ENCODE measurements around the gene TTLL10. TPM values are rescaled to one million over a fixed set of nuclear protein-coding genes. Genes with fewer than 3 reads are reported as not detected.

TTLL10 gene
- total RNA-seq, 1 experiment from 2014 or later = 0.68 TPM

DNA sequence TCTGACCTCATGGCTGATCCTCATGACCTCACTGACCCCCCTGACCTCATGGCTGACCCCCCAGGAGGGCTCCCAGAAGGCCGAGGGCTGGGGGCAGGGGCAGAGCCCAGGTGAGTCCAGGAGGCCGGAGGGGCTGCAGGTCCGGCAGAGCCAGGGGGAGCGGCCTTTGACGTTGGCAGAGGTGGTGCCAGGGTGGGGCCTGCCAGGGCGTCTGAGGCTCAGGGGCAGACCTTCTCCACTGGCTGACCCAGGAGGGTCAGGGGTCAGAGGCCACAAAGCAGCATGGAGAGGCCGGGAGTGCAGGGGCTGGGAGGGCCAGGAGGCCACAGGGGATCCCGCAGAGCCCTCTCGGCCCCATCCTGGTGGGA, 28.1 kb upstream of the TTLL10 start:
- Mint-ChIP-seq H3K36me3 (ENCODE audit: insufficient read depth in 1 of 3, low read depth in 3 of 3) (no peaks in the 10 kb centered on the region), H3K9me3 (no peaks in the 10 kb centered on the region; a peak in 1 of 5 replicates), H3K4me3 (no peak overlapping the region), H3K27me3 (ENCODE audit: low read depth) (peaks cover 7% of the 10 kb centered on the region), H3K4me1 (peaks cover 6 to 19% of the 10 kb centered on the region in 2 experiments), H3K27ac (no peak overlapping the region)
- H3K79me2 ChIP-seq (ENCODE audit: insufficient read depth, low read length) = no peaks in the 10 kb centered on the region
- no peak overlapping the region; the same call in 1 of the 2 replicates for H3K4ac ChIP-seq (ENCODE audit: low read depth, low read length)
- no peak overlapping the region for H3K14ac ChIP-seq (ENCODE audit: insufficient read depth, low read length)
- no peaks in the 10 kb centered on the region for H3K23me2 ChIP-seq (ENCODE audit: insufficient read length, low read depth, low read length, poor library complexity, severe bottlenecking)
- TF ChIP-seq, protein P1, sequence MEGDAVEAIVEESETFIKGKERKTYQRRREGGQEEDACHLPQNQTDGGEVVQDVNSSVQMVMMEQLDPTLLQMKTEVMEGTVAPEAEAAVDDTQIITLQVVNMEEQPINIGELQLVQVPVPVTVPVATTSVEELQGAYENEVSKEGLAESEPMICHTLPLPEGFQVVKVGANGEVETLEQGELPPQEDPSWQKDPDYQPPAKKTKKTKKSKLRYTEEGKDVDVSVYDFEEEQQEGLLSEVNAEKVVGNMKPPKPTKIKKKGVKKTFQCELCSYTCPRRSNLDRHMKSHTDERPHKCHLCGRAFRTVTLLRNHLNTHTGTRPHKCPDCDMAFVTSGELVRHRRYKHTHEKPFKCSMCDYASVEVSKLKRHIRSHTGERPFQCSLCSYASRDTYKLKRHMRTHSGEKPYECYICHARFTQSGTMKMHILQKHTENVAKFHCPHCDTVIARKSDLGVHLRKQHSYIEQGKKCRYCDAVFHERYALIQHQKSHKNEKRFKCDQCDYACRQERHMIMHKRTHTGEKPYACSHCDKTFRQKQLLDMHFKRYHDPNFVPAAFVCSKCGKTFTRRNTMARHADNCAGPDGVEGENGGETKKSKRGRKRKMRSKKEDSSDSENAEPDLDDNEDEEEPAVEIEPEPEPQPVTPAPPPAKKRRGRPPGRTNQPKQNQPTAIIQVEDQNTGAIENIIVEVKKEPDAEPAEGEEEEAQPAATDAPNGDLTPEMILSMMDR (conservative IDR thresholded peaks at IDR 0.05) = no peak
- no peak overlapping the region for H2BK5ac ChIP-seq (ENCODE audit: insufficient read length, low read length)
- no peaks in the 10 kb centered on the region for H3K4me1 ChIP-seq (ENCODE audit: insufficient read depth, low read length)
- no peak overlapping the region for H2AK5ac ChIP-seq (ENCODE audit: insufficient read length, low read length)
- no peaks in the 10 kb centered on the region for H3K27me3 ChIP-seq (ENCODE audit: insufficient read depth, low read length)
- no peak overlapping the region for H2AFZ ChIP-seq (ENCODE audit: low read length)
- no peak overlapping the region for H4K5ac ChIP-seq (ENCODE audit: insufficient read length, low read depth, low read length)
- no peak overlapping the region for H4K8ac ChIP-seq (replicated peaks; ENCODE audit: insufficient read length, low read depth, low read length)
- no peaks in the 10 kb centered on the region for H4K20me1 ChIP-seq (ENCODE audit: control insufficient read depth, insufficient read depth, insufficient read length)
- H3K4me2 ChIP-seq (ENCODE audit: insufficient read depth, insufficient read length, low read length) = no peak overlapping the region
- H3K9me3 ChIP-seq (ENCODE audit: control insufficient read depth, low read depth, low read length) = no peaks in the 10 kb centered on the region
- no peak overlapping the region for H2BK15ac ChIP-seq (ENCODE audit: low read depth, low read length)
- H3K27ac ChIP-seq (ENCODE audit: insufficient read length, low read depth, low read length) = no peak overlapping the region
- no peaks in the 10 kb centered on the region for H3K79me1 ChIP-seq (ENCODE audit: insufficient read depth, low read depth, low read length, poor library complexity, severe bottlenecking)
- no peak overlapping the region for H3T11ph ChIP-seq (ENCODE audit: low read length)
- H3K9ac ChIP-seq (ENCODE audit: extremely low read depth, insufficient read length, low read length) = no peak overlapping the region
- no peak overlapping the region for H3K18ac ChIP-seq (ENCODE audit: insufficient read length, low read depth, low read length)
- H2BK20ac ChIP-seq (ENCODE audit: low read depth, low read length, poor library complexity, severe bottlenecking) = no peak overlapping the region
- H3K56ac ChIP-seq (ENCODE audit: insufficient read length, low read depth, low read length) = no peak overlapping the region
- DNase-seq = no peak
- WGBS (ENCODE audit: extremely low coverage, insufficient read length, low lambda C conversion rate) = no CpG with 5 or more reads among the region's 9 CpGs
- H2BK120ac ChIP-seq (ENCODE audit: low read depth, low read length, poor library complexity, severe bottlenecking) = no peak overlapping the region
- no peak overlapping the region for H3K23ac ChIP-seq (ENCODE audit: insufficient read length, low read depth, low read length)
- H4K91ac ChIP-seq (ENCODE audit: insufficient read length, low read depth, low read length) = no peak overlapping the region
- no peak overlapping the region for H2BK12ac ChIP-seq (ENCODE audit: insufficient read length, low read depth, low read length)

Measured in H9 (cell line).